Hepatocyte (in vitro differentiated cells): ENCODE data around the gene UGT8. TPM values are rescaled to one million over a fixed set of nuclear protein-coding genes. Genes with fewer than 3 reads are reported as not detected.
"Not testable (repeated sequence)": the region's sequence is repeated elsewhere in the genome, so short reads cannot be mapped to it uniquely, and the experiment has no call there.

ENCODE experiments used
- DNase-seq: peaks from one replicate; pipeline ENCODE4 v3.0.0-alpha.2; 2016; ENCODE audit warnings: low spot score
- H2AFZ ChIP-seq: fragments of 200-600 bp; sonication (generic); 2 replicates; pipeline ENCODE4 v1.6.0; 2016; ENCODE audit warnings: antibody characterized with exemption, mild to moderate bottlenecking
- H3K27ac ChIP-seq: fragments of 200-600 bp; sonication (generic); 2 replicates; pipeline ENCODE4 v1.5.1; 2016; ENCODE audit warnings: mild to moderate bottlenecking
- H3K27me3 ChIP-seq: fragments of 200-600 bp; sonication (generic); 2 replicates; pipeline ENCODE4 v1.6.1; 2016
- H3K36me3 ChIP-seq: fragments of 200-600 bp; sonication (generic); replicated peaks from 2 replicates; pipeline ENCODE4 v1.5.1; 2016; ENCODE audit warnings: low read depth; ENCODE audit not compliant: insufficient read depth
- H3K4me1 ChIP-seq: fragments of 200-600 bp; sonication (generic); 2 replicates; pipeline ENCODE4 v1.5.1; 2016; ENCODE audit warnings: mild to moderate bottlenecking, moderate library complexity; ENCODE audit not compliant: insufficient read depth
- H3K4me2 ChIP-seq: fragments of 200-600 bp; sonication (generic); 2 replicates; pipeline ENCODE4 v1.6.0; 2016
- H3K4me3 ChIP-seq: fragments of 200-600 bp; sonication (generic); 2 replicates; pipeline ENCODE4 v1.5.1; 2016; ENCODE audit warnings: mild to moderate bottlenecking
- H3K79me2 ChIP-seq: fragments of 200-600 bp; sonication (generic); 2 replicates; pipeline ENCODE4 v1.6.0; 2017; ENCODE audit warnings: mild to moderate bottlenecking
- H3K9me2 ChIP-seq: fragments of 200-600 bp; sonication (generic); replicated peaks from 2 replicates; pipeline ENCODE4 v1.6.0; 2017; ENCODE audit warnings: mild to moderate bottlenecking; ENCODE audit not compliant: insufficient read depth
- H3K9me3 ChIP-seq: fragments of 200-600 bp; sonication (generic); 2 replicates; pipeline ENCODE4 v1.5.1; 2016; ENCODE audit warnings: low read depth, mild to moderate bottlenecking
- H4K20me1 ChIP-seq: fragments of 200-600 bp; sonication (generic); 2 replicates; pipeline ENCODE4 v1.6.0; 2016; ENCODE audit warnings: mild to moderate bottlenecking; ENCODE audit not compliant: insufficient read depth, poor library complexity, severe bottlenecking
- CTCF ChIP-seq: fragments of 200-600 bp; sonication (generic); IDR thresholded peaks from 2 replicates; pipeline ENCODE4 v1.5.1; 2016; ENCODE audit warnings: antibody characterized with exemption, mild to moderate bottlenecking; ENCODE audit not compliant: poor library complexity
- EZH2 ChIP-seq: fragments of 200-600 bp; sonication (generic); IDR thresholded peaks from 2 replicates; pipeline ENCODE4 v1.6.1; 2016; ENCODE audit warnings: antibody characterized with exemption, mild to moderate bottlenecking, borderline replicate concordance
- EZH2phosphoT487 ChIP-seq: fragments of 200-600 bp; sonication (generic); IDR thresholded peaks from one replicate; pipeline ENCODE4 v1.6.1; 2018; ENCODE audit warnings: antibody characterized with exemption, mild to moderate bottlenecking, low read depth, moderate library complexity; ENCODE audit not compliant: unreplicated experiment, severe bottlenecking
- WGBS: methylation state at CpG from one replicate; pipeline ENCODE4 v1.1.6; 2016; ENCODE audit warnings: low lambda C conversion rate; ENCODE audit errors: missing lambda C conversion rate; 5-methylcytosine and 5-hydroxymethylcytosine counted together
- polyA plus RNA-seq: library from polyadenylated mRNA; unstranded; fragments of >200 nt; fragmentation: Nextera tagmentation; extraction: Ambion mirVana; gene quantifications from 2 replicates; pipeline ENCODE4 v1.2.1, GENCODE V29; 2016
- total RNA-seq: library from RNA; depleted of rRNA; stranded (reverse); fragments of >200 nt; gene quantifications from 2 replicates; pipeline ENCODE4 v1.2.3, GENCODE V29; 2014

Gene UGT8
- total and polyA plus RNA-seq, 2 experiments from 2014 or later = 17.0 to 47.2 TPM

DNA sequence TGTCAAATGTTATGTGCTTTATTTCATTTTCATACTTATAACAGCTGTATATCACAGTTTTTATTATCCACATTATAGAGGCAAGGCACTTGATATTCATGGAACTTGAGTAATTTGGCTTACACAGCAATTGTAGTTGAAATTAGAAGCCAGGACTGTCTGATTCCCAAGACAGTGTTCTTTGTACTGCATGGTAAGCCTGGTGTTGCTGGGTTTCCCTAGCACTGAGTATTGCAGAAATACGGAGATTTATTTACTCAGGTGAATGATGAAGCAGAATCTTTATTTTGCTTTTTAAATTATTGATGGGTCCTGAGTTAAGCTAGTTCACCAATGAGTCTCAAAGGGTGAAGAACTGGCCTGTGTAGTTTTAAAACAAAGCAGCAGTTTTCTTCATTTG lies 70.0 kb downstream of the UGT8 start:
- H3K27ac ChIP-seq = no peak overlapping the region
- no peaks in the 10 kb centered on the region for H3K4me1 ChIP-seq
- H3K27me3 ChIP-seq = no peaks in the 10 kb centered on the region
- WGBS = 73% methylated on average over 1 of the region's 1 CpG
- no peaks in the 10 kb centered on the region for H3K79me2 ChIP-seq
- no peak overlapping the region for H2AFZ ChIP-seq
- no peak overlapping the region for H3K4me3 ChIP-seq
- no peaks in the 10 kb centered on the region for H3K36me3 ChIP-seq
- no peak for DNase-seq
- H4K20me1 ChIP-seq = no peaks in the 10 kb centered on the region
- no peaks in the 10 kb centered on the region for H3K9me2 ChIP-seq
- no peaks in the 10 kb centered on the region for H3K9me3 ChIP-seq
- no peak for TF ChIP-seq EZH2
- no peak for TF ChIP-seq EZH2phosphoT487
- TF ChIP-seq CTCF = no peak
- H3K4me2 ChIP-seq = no peak overlapping the region

DNA sequence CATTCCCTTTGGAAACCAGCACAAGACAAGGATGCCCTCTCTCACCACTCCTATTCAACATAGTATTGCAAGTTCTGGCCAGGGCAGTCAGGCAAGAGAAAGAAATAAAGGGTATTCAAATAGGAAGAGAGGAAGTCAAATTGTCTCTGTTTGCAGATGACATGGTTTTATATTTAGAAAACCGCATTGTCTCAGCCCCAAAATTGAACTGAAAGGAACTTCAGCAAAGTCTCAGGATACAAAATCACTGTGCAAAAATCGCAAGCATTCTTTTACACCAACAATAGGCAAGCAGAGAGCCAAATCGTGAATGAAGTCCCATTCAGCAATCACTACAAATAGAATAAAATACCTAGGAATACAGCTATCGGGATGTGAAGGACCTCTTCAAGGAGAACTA lies 72.1 kb downstream of the UGT8 start:
- H3K27ac ChIP-seq, H3K79me2 ChIP-seq, H3K36me3 ChIP-seq, H4K20me1 ChIP-seq, H3K4me1 ChIP-seq, H3K27me3 ChIP-seq, H3K4me3 ChIP-seq, H2AFZ ChIP-seq, H3K4me2 ChIP-seq, H3K9me2 ChIP-seq, H3K9me3 ChIP-seq, DNase-seq: not testable (repeated sequence)
- 91% methylated on average over 4 of the region's 4 CpGs for WGBS

DNA sequence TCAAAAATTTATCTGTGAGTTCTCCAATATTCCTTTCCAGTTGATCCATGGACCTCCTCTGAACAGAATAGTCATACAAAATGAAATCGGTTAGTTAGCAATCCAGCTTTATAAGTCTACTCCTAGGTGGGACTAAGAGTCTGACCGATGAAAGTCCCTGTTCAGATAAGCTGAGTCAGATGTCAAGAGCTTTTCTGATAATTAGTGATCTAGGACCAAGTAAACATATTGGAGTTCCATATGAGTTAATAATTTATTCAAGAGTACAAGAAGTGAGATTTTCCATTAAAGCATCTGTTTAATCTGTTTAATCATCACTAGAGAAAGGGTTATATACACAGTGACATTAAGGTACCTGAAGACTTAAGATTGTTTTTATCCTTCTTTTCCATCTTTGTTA lies 74.7 kb downstream of the UGT8 start:
- WGBS = 72% methylated on average over 2 of the region's 2 CpGs

DNA sequence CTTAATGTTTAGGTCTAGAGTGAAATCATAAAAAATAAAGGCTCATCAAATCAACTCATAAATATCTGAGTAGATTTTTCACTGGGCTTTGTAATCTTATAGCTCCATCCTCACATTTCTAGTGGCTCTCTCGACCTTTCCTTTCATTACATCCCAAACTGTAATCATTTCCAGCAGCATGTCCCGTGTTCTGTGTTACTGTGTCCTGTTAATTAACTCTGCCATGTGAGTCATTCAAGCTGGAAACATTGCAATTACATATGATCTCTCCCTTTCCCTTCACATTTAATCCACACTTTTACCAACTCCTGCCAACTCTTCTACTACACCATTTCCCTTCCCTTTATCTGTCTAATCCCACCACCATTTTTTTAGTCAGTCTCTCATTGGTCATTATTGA lies 75.5 kb downstream of the UGT8 start:
- TF ChIP-seq EZH2phosphoT487 (no peak), EZH2 (no peak), CTCF (no peak)
- WGBS = 68% methylated on average over 2 of the region's 2 CpGs
- no peak for DNase-seq
- Histone ChIP-seq H3K4me1 (no peaks in the 10 kb centered on the region), H3K9me2 (no peaks in the 10 kb centered on the region), H3K27ac (no peak overlapping the region), H3K36me3 (no peaks in the 10 kb centered on the region), H3K27me3 (no peaks in the 10 kb centered on the region), H3K79me2 (no peaks in the 10 kb centered on the region), H3K9me3 (no peaks in the 10 kb centered on the region), H3K4me2 (no peak overlapping the region), H2AFZ (no peak overlapping the region), H4K20me1 (no peaks in the 10 kb centered on the region), H3K4me3 (no peak overlapping the region)

More for the DNA sequence above, 74.7 kb downstream of the UGT8 start:
- TF ChIP-seq EZH2phosphoT487 (no peak), EZH2 (no peak), CTCF (no peak)
- Histone ChIP-seq H3K79me2 (no peaks in the 10 kb centered on the region), H3K4me2 (no peak overlapping the region), H2AFZ (no peak overlapping the region), H3K9me3 (no peaks in the 10 kb centered on the region), H3K36me3 (no peaks in the 10 kb centered on the region), H4K20me1 (no peaks in the 10 kb centered on the region), H3K4me3 (no peak overlapping the region), H3K4me1 (no peaks in the 10 kb centered on the region), H3K27ac (no peak overlapping the region), H3K9me2 (no peaks in the 10 kb centered on the region), H3K27me3 (no peaks in the 10 kb centered on the region)
- no peak for DNase-seq
